HepG2 (cell line): ENCODE measurements around the gene SOAT1.

Experiments used
- BHLHE40 ChIP-seq: IDR thresholded peaks from 2 replicates; pipeline ENCODE4 v1.6.1; 2011; ENCODE audit warnings: low read length, improper control_type of control experiment
- CREBL2 ChIP-seq: sonication (generic); formaldehyde crosslinking; IDR thresholded peaks from 2 replicates; pipeline ENCODE4 v1.8.1; 2023; ENCODE audit warnings: missing genetic modification reagents, mild to moderate bottlenecking, borderline replicate concordance
- CTCF ChIP-seq: sonication (generic); formaldehyde crosslinking; IDR thresholded peaks from 2 replicates; pipeline ENCODE4 v1.5.0; 2020; ENCODE audit warnings: mild to moderate bottlenecking, missing genetic modification reagents, moderate library complexity
- ELF1 ChIP-seq: sonication (generic); formaldehyde crosslinking; IDR thresholded peaks from 2 replicates; pipeline ENCODE4 v1.4.0; 2020; ENCODE audit warnings: missing genetic modification reagents
- EZH2 ChIP-seq: conservative IDR thresholded peaks from 2 replicates; pipeline ENCODE4 v1.6.1; 2012; ENCODE audit warnings: mild to moderate bottlenecking, low read depth, low read length, moderate library complexity
- MAX ChIP-seq: IDR thresholded peaks from 2 replicates; pipeline ENCODE4 v1.6.1; 2012; ENCODE audit warnings: inconsistent platforms
- NBN ChIP-seq: fragments of 450-650 bp; conservative IDR thresholded peaks from 2 replicates; pipeline ENCODE4 v1.6.1; 2017
- PCBP1 ChIP-seq: fragments of 200-400 bp; formaldehyde crosslinking; IDR thresholded peaks from 2 replicates; pipeline ENCODE4 v1.6.1; 2017; ENCODE audit warnings: mild to moderate bottlenecking, low read depth, low read length, borderline replicate concordance
- POLR2A ChIP-seq, 2 experiments: IDR thresholded peaks; 2 replicates each; pipeline ENCODE4 v1.6.1; 2011; ENCODE audit warnings: low read depth in 2 of 2, low read length in 2 of 2, mild to moderate bottlenecking in 1 of 2, moderate library complexity in 1 of 2; ENCODE audit not compliant: insufficient read depth in 1 of 2
- POLR2AphosphoS2 ChIP-seq: IDR thresholded peaks from 2 replicates; pipeline ENCODE4 v1.6.1; 2011; ENCODE audit warnings: low read depth, low read length, improper control_type of control experiment
- SP1 ChIP-seq, 2 experiments: fragments of 450-650 bp in 1 of 2; sonication (generic) in 1 of 2; formaldehyde crosslinking in 1 of 2; IDR thresholded peaks; 2 replicates each; pipeline versions ENCODE4 v1.4.0 to v1.6.1; 2016 to 2020; ENCODE audit warnings: missing genetic modification reagents in 1 of 2
- ZBTB43 ChIP-seq: sonication (generic); formaldehyde crosslinking; conservative IDR thresholded peaks from 2 replicates; pipeline ENCODE4 v1.4.0; 2020; ENCODE audit warnings: missing genetic modification reagents
- ZFP36 ChIP-seq: fragments of 150-350 bp; IDR thresholded peaks from 2 replicates; pipeline ENCODE4 v1.6.1; 2018; ENCODE audit warnings: borderline replicate concordance, low read length, low read depth; ENCODE audit not compliant: partially characterized antibody

- no peak for TF ChIP-seq BHLHE40
- TF ChIP-seq CTCF (CRISPR knock-in tag), result no peak
- TF ChIP-seq ZFP36, result no peak
- no peak for TF ChIP-seq NBN
- TF ChIP-seq SP1 (IDR thresholded peaks at IDR 0.05), result no peak
- TF ChIP-seq SP1 (CRISPR knock-in tag; IDR thresholded peaks at IDR 0.05), result no peak
- no peak for TF ChIP-seq ZBTB43 (CRISPR knock-in tag)
- TF ChIP-seq MAX, result no peak
- no peak for TF ChIP-seq EZH2
- no peak for TF ChIP-seq PCBP1
- no peak for TF ChIP-seq POLR2A (IDR thresholded peaks at IDR 0.05; ENCODE audit: insufficient read depth in 1 of 2, low read depth in 2 of 2, low read length in 2 of 2)
- TF ChIP-seq POLR2AphosphoS2, result no peak
- TF ChIP-seq ELF1 (CRISPR knock-in tag), result no peak
- TF ChIP-seq CREBL2 (CRISPR knock-in tag), result no peak
Measured at GRCh38 chr1:179296356-179297104, 2.9 kb downstream of the SOAT1 start.
